HG03097 (cell line): ENCODE results near the gene ADRA2C.
"Not testable (repeated sequence)": the region's sequence is repeated elsewhere in the genome, so short reads cannot be mapped to it uniquely, and the experiment has no call there.

Experiments
- ATAC-seq: cut with Tn5 transposase; IDR thresholded peaks from one replicate; pipeline ENCODE4 v1.9.1; 2021; ENCODE audit not compliant: unreplicated experiment, low FRiP score

Gene ADRA2C

GRCh38 chr4:3809451-3810110 lies 43.4 kb downstream of the ADRA2C start:
- ATAC-seq, result no peak

GRCh38 chr4:3810111-3810680 lies 44.0 kb downstream of the ADRA2C start:
- ATAC-seq, result no peak

- no peak for ATAC-seq
Measured at GRCh38 chr4:3810796-3811485, 44.8 kb downstream of the ADRA2C start.

- no peak for ATAC-seq
Measured at GRCh38 chr4:3811621-3812020, 45.4 kb downstream of the ADRA2C start.

GRCh38 chr4:3812211-3812934 lies 46.2 kb downstream of the ADRA2C start:
- no peak for ATAC-seq

GRCh38 chr4:3813151-3814052 lies 47.2 kb downstream of the ADRA2C start:
- ATAC-seq, result no peak

- ATAC-seq, result no peak
Measured at GRCh38 chr4:3814053-3814570, 47.9 kb downstream of the ADRA2C start.

GRCh38 chr4:3814838-3815237 lies 48.7 kb downstream of the ADRA2C start:
- not testable (repeated sequence) for ATAC-seq

- no peak for ATAC-seq
Measured at GRCh38 chr4:3816256-3816825, 50.2 kb downstream of the ADRA2C start.

- ATAC-seq, result no peak
Measured at GRCh38 chr4:3816983-3817960, 51.1 kb downstream of the ADRA2C start.
